NCI-H2107 treated with DMSO at 0.1 percent for 48 hours (cell line): ENCODE results near the gene PRPF8.

Experiments
- DNase-seq: peaks from one replicate; lab custom pipeline; 2025; ENCODE audit not compliant: unreplicated experiment; lab: John Stamatoyannopoulos, UW

PRPF8 gene

DNA sequence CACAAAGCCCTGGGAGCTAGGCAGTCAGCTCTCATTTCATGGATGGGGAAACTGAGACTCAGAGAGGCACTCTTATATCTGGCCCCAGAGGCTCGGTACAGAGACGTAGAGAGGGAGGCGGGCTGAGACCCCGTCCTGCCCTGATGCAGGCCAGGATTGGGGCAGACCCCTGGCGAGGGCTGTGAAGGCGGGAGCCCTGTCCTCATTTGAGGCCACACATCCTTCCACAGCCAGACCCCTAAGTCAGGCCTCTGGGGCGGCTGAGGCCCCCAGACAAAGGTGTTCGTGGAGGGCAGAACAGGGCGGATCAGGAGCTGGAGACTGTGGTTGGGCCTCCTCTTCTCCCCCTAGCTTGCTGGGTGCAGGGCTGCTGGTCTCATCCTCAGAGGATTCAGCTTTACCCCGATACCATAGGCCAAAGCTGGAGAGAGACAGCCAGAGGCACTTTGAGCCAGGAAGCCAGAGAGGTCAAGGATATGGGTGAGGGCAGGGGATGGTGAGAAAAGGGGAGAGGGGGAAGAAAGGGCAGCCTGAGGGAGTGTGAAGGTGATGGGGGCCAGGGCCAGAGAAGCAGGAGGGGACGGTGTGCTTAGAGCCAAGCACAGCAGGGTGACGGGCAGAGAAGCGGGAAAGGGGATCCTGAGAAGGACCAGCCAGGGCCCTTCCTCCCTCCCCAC is 38.3 kb downstream of the PRPF8 start:
- DNase-seq = no peak

DNA sequence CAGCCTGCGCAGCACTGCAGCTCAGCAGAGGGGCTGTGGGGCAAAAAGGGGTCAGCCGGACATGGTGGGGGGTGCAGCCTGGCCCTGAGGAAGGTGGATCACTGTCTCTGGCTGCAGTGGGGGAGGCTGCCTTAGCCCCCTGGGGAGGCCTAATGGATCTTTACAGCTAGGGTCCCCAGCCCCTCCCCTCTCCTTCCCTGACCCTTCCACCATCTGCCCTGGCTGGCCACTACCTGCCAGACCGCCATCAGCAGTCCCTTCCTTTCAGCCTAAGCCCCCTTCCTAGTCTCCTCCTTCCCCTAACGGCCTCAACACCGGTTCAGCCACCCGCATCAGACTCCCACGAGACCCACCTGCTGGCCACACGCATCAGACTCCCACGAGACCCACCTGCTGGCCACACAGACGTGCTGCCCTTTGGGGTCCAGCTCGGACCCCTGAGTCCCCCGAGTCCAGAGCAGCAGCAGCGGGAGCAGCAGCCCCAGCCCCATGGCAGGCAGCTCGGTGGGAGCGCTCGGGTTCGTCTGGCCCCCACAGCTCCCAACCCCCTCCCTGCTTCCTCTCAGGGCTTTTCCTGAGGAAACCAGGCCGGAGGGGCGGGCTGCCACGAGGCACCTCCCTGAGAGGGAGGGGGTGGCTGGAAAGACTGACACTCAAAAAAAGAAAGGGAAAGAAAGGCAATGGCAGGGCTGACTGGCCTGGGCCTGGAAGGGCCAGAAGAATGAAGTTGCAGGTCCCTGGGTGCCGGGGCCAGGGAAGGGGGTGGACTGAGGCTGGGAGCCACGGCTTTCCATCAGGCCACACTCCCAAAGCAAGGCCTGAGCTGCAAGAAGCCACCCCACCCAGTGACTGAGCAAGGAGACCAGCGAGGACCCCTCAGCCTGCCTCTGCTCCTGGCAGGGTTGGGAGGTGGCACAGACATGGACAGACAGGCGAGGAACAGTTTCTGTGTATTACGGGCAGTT is 39.2 kb downstream of the PRPF8 start, which contains the start of gene SCARF1:
Gene SCARF1, minus strand, starts transcription at position 526 of the 965 bp plus-strand sequence. Its CDS starts 35 bp downstream, at position 491.
- no peak for DNase-seq

DNA sequence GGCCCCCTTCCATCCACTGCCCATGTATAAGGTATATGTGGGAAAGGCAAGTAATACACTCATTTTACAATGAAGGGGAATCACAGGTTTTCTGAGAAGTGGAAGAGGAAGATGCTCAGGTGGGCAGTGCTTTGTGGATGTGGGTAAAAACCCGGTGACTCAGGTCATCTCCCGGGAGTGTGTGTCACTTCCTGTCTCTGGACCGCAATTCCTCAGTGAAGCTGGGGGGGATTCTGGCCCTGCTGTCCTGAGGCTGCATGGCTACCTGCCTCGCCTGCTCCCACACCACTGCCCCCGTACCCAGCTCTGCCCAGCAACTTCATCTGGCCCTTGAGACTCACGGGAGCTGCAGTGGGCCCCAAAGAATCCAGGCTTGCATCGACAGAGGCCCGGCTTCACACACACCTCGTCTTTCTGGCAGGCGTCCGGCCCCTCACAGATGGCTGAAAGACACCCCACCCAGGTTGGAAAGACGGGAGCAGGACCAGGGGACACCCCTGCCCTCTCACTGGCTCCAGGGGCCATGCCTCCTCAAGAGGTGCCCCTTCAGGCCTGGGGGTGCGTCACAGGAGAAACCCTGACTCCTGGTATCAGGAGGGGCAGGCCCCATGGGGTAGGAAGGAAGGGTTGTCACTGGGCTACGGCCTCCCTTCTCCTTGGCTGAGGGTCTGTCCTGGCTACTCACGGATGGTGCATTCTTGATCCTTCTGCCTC is 40.0 kb downstream of the PRPF8 start:
- no peak for DNase-seq

- DNase-seq = no peak
Observed at GRCh38 chr17:1643999-1644492, 40.6 kb downstream of the PRPF8 start.

DNA sequence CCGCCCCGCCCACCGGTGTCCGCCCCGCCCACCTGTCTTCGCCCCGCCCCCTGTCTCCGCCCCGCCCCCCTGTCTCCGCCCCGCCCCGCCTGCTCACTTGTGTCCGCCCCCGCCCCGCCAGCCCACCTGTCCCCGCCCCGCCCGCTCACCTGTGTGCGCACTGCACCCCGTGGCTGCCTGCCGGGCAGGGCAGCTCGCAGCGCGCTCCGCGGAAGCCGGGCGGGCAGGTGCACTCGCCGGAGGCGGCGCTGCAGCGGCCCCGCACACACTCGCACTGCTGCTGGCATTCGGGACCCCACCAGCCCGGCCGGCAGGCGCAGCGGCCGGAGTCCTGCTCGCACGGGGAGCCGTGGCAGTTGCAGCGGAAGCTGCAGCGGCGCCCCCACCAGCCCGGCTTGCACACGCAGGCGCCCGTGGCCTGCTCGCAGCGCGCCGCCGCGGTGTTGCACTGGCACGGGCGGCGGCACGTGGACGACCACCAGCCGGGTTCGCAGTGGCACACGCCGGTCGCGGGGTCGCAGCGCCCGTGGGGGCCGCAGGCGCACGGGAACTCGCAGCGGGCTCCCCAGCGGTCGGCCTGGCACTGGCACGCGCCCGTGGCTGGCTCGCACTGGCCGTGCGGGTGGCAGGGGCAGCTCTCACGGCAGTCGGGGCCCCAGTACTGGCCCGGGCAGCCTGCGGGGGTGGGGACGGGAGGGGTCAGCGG is 41.2 kb downstream of the PRPF8 start:
- no peak for DNase-seq

- no peak for DNase-seq
Observed at GRCh38 chr17:1641065-1641403, 43.6 kb downstream of the PRPF8 start.

DNA sequence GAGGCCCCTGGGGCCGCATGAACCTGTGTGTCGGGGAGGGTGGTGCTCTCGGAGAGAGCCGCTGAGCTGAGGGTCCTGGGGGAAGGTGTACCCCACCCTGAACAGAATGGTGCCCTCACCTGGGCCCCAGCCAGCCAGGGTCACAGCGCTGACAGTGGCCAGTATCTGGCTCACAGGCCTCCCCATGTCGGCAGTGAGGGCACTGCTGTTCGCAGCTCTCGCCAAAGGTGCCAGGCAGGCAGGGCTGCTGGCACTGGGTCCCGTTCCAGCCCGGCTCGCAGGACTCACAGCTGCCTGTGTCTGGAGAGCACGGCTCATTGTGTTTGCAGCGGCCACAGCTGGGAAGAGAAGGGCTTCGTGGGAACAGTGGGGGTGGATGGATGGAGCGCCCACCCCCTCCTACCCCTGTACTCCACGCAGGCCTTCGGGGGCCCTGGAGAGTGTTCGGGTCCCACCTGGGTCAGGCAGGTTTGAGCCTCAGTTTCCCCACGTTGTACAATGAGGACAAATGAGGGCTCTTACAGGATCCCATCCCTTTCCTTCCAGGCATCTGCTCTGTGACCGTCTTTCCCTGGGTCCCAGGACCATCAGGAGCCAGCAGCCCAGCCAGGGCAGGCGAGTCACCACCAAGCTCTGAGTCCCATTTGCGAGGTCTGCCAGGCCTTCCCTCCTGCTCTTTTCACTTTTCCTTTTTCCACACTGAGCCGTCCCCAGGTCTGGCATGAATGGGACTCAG is 44.2 kb downstream of the PRPF8 start:
- DNase-seq = no peak

DNA sequence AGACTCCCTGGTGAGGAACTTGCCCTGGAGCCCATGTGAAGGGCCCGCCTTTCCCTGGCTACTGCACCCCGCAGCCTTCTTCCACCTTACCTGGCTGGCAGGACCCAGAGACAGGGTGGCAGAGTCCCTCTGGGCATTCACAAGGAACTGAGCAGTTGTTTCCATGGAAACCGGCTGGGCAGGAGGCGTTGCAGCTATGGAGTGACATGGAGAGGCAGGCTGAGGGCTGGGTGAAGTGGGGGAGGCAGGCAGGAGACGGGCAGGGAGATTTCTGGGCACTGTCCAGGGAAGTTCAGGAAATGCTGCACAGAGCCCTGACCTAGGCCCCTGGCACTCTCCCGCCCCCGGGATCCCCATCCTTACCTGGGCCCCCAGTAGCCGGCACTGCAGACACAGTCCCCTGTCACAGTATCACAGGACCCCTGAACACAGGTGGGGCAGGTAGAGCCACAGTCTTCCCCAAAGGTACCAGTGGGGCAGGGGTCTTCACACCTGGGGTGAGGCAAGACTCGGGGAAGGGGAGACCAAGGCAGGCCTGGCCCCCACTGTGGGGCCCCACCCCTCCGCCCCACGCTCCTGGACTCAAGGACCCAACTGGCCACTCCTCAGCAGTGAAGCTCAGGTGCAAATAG is 45.0 kb downstream of the PRPF8 start:
- no peak for DNase-seq

- no peak for DNase-seq
Observed at GRCh38 chr17:1638624-1639300, 45.9 kb downstream of the PRPF8 start.

GRCh38 chr17:1638171-1638590 is 46.5 kb downstream of the PRPF8 start:
- no peak for DNase-seq

- DNase-seq = no peak
Observed at GRCh38 chr17:1636732-1637285, 47.9 kb downstream of the PRPF8 start.

GRCh38 chr17:1635675-1636465 is 48.8 kb downstream of the PRPF8 start:
- DNase-seq = no peak

DNA sequence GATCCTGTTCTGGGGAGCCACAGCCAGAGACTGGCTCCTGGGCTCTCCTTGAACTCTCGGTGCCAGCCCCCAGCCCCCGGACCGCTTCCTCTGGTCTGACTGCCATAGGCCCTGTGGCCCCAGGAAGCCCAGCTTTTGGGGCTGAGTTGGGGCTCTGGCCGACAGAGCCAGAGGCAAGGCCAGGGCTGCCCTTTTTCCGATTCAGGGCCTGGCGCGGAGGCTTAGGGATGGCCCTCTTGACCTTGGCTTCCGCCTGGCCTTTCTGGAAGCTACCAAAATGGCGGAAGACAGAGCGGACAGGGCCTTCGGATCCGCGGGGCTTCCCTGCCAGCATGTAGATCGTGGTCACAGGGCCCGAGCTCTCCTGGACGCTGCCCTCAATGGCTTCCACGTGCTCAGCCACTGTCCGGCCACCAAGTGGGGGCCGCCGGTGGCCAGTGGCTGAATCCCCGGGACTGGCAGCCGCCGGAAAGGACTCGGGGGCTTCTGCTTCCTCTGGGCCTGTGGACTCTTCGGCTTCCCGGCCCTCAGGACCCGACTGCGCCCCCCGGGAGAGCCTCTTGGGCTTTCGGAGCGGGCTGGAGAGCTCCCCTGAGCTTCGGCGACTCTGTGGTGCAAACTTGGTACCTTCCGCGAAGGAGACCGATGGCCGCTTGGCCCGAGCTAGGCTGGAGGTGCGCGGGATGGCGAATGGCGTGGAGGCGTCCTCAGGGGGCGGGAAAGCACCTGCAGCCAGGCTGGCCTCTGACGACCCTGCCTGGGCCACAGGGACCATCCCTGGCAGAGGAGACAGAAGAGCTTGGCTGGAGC is 49.6 kb downstream of the PRPF8 start:
- DNase-seq = no peak

DNA sequence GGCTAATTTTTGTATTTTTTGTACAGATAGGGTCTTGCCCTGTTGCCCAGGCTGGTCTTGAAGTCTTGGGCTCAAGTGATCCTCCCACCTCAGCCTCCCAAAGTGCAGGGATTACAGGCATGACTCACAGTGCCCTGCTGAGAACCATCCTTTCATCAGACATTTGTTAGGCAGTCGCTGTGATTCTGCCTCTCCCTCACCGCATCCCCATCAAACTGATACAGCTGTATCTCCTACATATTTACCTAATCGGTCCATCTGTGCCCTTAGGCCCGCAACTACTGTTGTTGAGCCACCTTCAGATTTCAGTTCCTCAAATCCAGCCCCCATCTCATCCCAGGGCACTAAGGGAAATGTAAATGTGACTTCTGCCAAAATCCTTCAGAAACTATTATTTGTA is 54.0 kb downstream of the PRPF8 start:
- no peak for DNase-seq

- DNase-seq = peak; percentile 40
Observed at GRCh38 chr17:1629504-1630310, 55.0 kb downstream of the PRPF8 start.

GRCh38 chr17:1628856-1629503 is 55.7 kb downstream of the PRPF8 start:
- peak; percentile 66 for DNase-seq
